Neuronal stem cell (in vitro differentiated cells): ENCODE results near the gene CASP9.
"Not testable (repeated sequence)": the region's sequence is repeated elsewhere in the genome, so short reads cannot be mapped to it uniquely, and the experiment has no call there.

Experiments
- DNase-seq: peaks from one replicate; pipeline ENCODE4 v3.0.0-alpha.2; 2013; ENCODE audit warnings: low spot score
- H2AFZ ChIP-seq: one replicate; pipeline ENCODE4 v1.6.1; 2013; ENCODE audit warnings: mild to moderate bottlenecking, low read length, inconsistent platforms
- H2AK5ac ChIP-seq: 2 replicates; pipeline ENCODE4 v1.6.1; 2013; ENCODE audit warnings: low read depth, mild to moderate bottlenecking, inconsistent platforms, low read length, moderate library complexity, mixed read lengths
- H2BK120ac ChIP-seq: 2 replicates; pipeline ENCODE4 v1.6.1; 2013; ENCODE audit warnings: low read depth, mild to moderate bottlenecking, inconsistent platforms, low read length, moderate library complexity, mixed read lengths
- H2BK12ac ChIP-seq: one replicate; pipeline ENCODE4 v1.6.1; 2013; ENCODE audit warnings: low read length, inconsistent platforms
- H2BK15ac ChIP-seq: 2 replicates; pipeline ENCODE4 v1.6.1; 2013; ENCODE audit warnings: mild to moderate bottlenecking, low read length, inconsistent platforms, mixed read lengths
- H2BK5ac ChIP-seq: one replicate; pipeline ENCODE4 v1.6.1; 2013; ENCODE audit warnings: inconsistent platforms, mild to moderate bottlenecking, low read length, moderate library complexity
- H3K14ac ChIP-seq: one replicate; pipeline ENCODE4 v1.6.1; 2013; ENCODE audit warnings: low read length, inconsistent platforms
- H3K18ac ChIP-seq: 2 replicates; pipeline ENCODE4 v1.6.1; 2013; ENCODE audit warnings: low read length, inconsistent platforms
- H3K23ac ChIP-seq: 2 replicates; pipeline ENCODE4 v1.6.1; 2013; ENCODE audit warnings: low read depth, mild to moderate bottlenecking, mixed read lengths, low read length, inconsistent platforms; ENCODE audit not compliant: poor library complexity
- H3K27ac ChIP-seq: replicated peaks from 3 replicates; pipeline ENCODE4 v1.5.1; 2013; ENCODE audit warnings: low read length, inconsistent platforms
- H3K27me3 ChIP-seq, 3 experiments: 2 replicates each; pipeline ENCODE4 v1.6.1; 2013; ENCODE audit warnings: low read length in 3 of 3, mild to moderate bottlenecking in 2 of 3, inconsistent platforms in 1 of 3, low read depth in 1 of 3, mixed read lengths in 1 of 3, moderate library complexity in 1 of 3; ENCODE audit not compliant: control insufficient read depth in 3 of 3, insufficient read depth in 3 of 3
- H3K36me3 ChIP-seq, 2 donors: replicated peaks in 1 of 2; 2 replicates each; pipeline ENCODE4 v1.6.1; 2013; ENCODE audit warnings: low read length in 2 of 2; ENCODE audit not compliant: control insufficient read depth in 2 of 2, insufficient read depth in 2 of 2
- H3K4ac ChIP-seq: 2 replicates; pipeline ENCODE4 v1.6.1; 2013; ENCODE audit warnings: inconsistent platforms, mild to moderate bottlenecking, low read length, moderate library complexity
- H3K4me1 ChIP-seq, 2 donors: 1 replicate in 1 of 2; 2 replicates in 1 of 2; pipeline ENCODE4 v1.6.1; 2013; ENCODE audit warnings: low read length in 2 of 2, low read depth in 1 of 2; ENCODE audit not compliant: control insufficient read depth in 2 of 2, insufficient read depth in 1 of 2
- H3K4me2 ChIP-seq: one replicate; pipeline ENCODE4 v1.6.1; 2013; ENCODE audit warnings: mild to moderate bottlenecking, low read length, inconsistent platforms; ENCODE audit not compliant: insufficient read depth, poor library complexity, severe bottlenecking
- H3K4me3 ChIP-seq, 2 donors: 2 replicates each; pipeline ENCODE4 v1.5.1; 2013; ENCODE audit warnings: low read length in 2 of 2, mild to moderate bottlenecking in 2 of 2, inconsistent platforms in 1 of 2, moderate library complexity in 1 of 2
- H3K79me1 ChIP-seq: one replicate; pipeline ENCODE4 v1.6.1; 2013; ENCODE audit warnings: low read depth, mild to moderate bottlenecking, inconsistent platforms, low read length, moderate library complexity
- H3K9ac ChIP-seq: one replicate; pipeline ENCODE4 v1.6.1; 2013; ENCODE audit warnings: mild to moderate bottlenecking, low read depth, low read length, inconsistent platforms; ENCODE audit not compliant: poor library complexity
- H3K9me3 ChIP-seq, 2 donors: replicated peaks in 1 of 2; 2 replicates each; pipeline versions ENCODE3 to v1.6.1; 2013; ENCODE audit warnings: low read length in 2 of 2, mild to moderate bottlenecking in 2 of 2, inconsistent platforms in 1 of 2, low read depth in 1 of 2, mixed read lengths in 1 of 2, moderate library complexity in 1 of 2; ENCODE audit not compliant: control insufficient read depth in 2 of 2, insufficient read depth in 1 of 2
- H4K8ac ChIP-seq: one replicate; pipeline ENCODE4 v1.6.1; 2013; ENCODE audit warnings: low read depth, mild to moderate bottlenecking, inconsistent platforms, low read length, moderate library complexity
- H4K91ac ChIP-seq: one replicate; pipeline ENCODE4 v1.6.1; 2013; ENCODE audit warnings: low read length, low read depth, mild to moderate bottlenecking, inconsistent platforms; ENCODE audit not compliant: poor library complexity
- WGBS, 2 donors: extraction: QIAGEN DNeasy Blood & Tissue Kit; methylation state at CpG; one replicate each; pipeline ENCODE4 v1.1.7; 2013; ENCODE audit warnings: missing lambda C conversion rate in 2 of 2, mixed read lengths in 1 of 2; ENCODE audit not compliant: insufficient read length in 2 of 2, insufficient replicate concordance in 1 of 2; ENCODE audit errors: extremely low coverage in 2 of 2; 5-methylcytosine and 5-hydroxymethylcytosine counted together

Gene CASP9

DNA sequence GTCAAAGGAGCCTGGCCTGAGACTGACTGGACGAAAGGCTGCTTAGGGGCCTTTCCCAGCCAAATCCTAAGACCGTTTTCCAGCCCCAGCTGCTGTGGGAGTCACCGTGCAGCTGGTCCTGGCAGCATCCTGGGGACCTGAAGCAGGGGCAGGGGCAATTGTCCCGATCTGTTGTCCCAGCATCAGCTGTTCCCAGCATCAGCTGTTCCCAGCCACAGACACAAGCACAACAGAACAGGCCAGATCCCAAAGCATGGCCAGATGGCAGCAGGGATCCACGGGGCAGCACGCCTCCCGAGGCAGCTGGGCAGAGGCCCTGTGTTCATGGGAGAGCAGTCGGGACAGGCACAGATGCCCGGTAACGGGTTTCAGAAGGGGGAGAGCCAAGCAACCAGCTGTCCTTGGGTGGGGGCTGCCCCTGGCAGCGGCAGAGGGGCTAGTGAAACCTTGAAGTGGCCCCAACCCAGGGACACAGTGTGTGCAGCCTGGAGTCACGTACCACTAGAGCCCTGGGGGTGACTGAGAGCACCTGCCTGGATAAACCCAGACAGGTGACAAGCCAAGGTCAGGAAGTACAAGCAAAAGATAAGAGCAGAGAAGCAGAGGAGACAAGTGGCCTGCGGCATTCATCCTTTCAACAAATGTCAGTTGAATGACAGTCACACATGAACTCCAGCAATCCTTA lies 34.8 kb downstream of the CASP9 start:
- Histone ChIP-seq H3K27ac (no peak overlapping the region), H2AFZ (no peak overlapping the region), H3K4ac (no peak overlapping the region), H3K4me3 (no peak overlapping the region), H3K9ac (no peak overlapping the region), H2AK5ac (no peak overlapping the region), H2BK120ac (no peak overlapping the region), H4K91ac (no peak overlapping the region), H3K4me1 (no peaks in the 10 kb centered on the region), H3K36me3 (peaks cover 7 to 16% of the 10 kb centered on the region in 2 donors), H3K14ac (no peak overlapping the region), H3K79me1 (peaks cover 5% of the 10 kb centered on the region), H3K18ac (no peak overlapping the region), H4K8ac (no peak overlapping the region), H3K23ac (no peak overlapping the region), H3K4me2 (no peak overlapping the region), H3K9me3 (no peaks in the 10 kb centered on the region), H2BK12ac (no peak overlapping the region), H3K27me3 (no peaks in the 10 kb centered on the region), H2BK15ac (no peak overlapping the region), H2BK5ac (no peak overlapping the region)
- DNase-seq, result no peak
- WGBS, 2 donors, result no CpG with 5 or more reads among the region's 13 CpGs

DNA sequence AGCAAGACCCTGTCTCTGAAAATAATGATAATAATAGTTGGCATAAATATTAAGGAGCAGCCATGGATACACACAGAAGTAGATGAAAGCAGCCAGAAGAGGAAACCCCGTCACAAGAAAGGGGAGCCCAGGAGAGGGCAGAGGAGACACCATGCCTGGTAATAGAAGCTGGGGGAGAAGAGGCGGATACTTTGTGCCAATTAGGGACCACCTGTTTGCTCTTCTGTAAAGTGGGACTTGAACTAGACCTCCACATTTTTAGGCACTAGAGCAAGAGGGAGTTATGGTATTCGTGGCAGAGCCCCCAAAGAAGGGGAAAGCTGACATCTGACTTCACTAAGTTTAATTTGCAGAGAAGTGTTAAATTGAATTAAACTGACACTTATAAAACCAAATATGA lies 35.6 kb downstream of the CASP9 start:
- no peak overlapping the region for H2AFZ ChIP-seq
- H3K79me1 ChIP-seq, result peaks cover 5% of the 10 kb centered on the region
- H2BK5ac ChIP-seq, result no peak overlapping the region
- no peak overlapping the region for H3K27ac ChIP-seq
- no peak overlapping the region for H2BK120ac ChIP-seq
- no peaks in the 10 kb centered on the region for H3K27me3 ChIP-seq
- no peak overlapping the region for H3K4ac ChIP-seq
- H3K4me3 ChIP-seq, result no peak overlapping the region
- peaks cover 7% of the 10 kb centered on the region in 2 donors for H3K36me3 ChIP-seq
- H3K23ac ChIP-seq, result no peak overlapping the region
- H3K4me1 ChIP-seq, result no peaks in the 10 kb centered on the region
- no peaks in the 10 kb centered on the region for H3K9me3 ChIP-seq
- H2AK5ac ChIP-seq, result no peak overlapping the region
- H2BK12ac ChIP-seq, result no peak overlapping the region
- WGBS, 2 donors, result no CpG with 5 or more reads among the region's 3 CpGs
- no peak overlapping the region for H2BK15ac ChIP-seq
- H3K9ac ChIP-seq, result no peak overlapping the region
- no peak overlapping the region for H4K91ac ChIP-seq
- no peak overlapping the region for H3K14ac ChIP-seq
- no peak for DNase-seq
- H4K8ac ChIP-seq, result no peak overlapping the region
- H3K18ac ChIP-seq, result no peak overlapping the region
- H3K4me2 ChIP-seq, result no peak overlapping the region

DNA sequence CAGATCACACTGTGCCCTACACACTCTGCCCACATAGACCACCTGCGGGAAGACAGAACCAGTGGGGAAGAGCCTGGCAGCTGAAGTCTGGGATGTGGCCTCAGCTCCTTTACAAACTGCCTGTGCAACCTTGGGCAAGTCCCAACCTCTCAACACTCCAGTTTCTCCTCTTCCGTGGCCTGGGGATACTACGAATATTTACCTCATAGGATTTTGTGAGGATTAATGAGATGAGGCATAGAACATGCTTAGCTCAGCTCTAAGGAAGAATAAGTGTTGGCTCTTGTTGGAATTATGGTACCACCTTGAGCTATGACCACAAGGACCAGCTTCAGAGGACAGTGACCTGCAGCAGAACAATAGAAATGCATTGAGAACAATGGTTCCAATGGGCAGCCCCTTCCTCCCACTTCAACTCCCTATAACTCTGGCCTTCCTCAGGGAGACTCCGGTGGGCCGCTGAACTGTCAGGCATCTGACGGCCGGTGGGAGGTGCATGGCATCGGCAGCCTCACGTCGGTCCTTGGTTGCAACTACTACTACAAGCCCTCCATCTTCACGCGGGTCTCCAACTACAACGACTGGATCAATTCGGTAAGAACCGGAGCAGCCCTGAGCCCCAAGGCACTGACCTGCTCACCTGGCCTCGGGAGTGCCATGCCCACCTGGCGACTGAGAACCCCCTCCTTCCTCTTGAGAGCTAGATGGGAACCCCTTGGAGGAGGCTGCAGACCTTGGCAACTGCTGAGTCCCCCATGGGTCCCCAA lies 37.0 kb downstream of the CASP9 start:
- WGBS, 2 donors, result no CpG with 5 or more reads among the region's 17 CpGs

DNA sequence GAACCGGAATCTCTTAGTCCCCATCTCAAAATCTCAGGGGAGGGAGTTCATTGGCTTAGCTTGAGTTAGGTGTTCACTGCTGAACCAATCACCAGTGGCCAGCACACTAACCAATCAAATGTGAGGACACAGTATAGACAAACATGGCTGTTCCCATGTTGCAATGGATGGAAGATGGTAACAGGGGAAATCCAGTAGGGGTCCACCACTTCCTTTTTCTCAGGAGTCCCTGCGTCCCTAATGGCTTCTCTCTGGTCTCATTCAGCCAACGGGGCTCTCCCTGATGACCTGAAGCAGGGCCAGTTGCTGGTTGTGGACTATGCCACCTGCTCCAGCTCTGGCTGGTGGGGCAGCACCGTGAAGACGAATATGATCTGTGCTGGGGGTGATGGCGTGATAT lies 38.4 kb downstream of the CASP9 start:
- Histone ChIP-seq H3K9me3 (no peaks in the 10 kb centered on the region), H3K79me1 (peaks cover 1% of the 10 kb centered on the region), H2BK5ac (no peak overlapping the region), H3K4me1 (no peaks in the 10 kb centered on the region), H3K18ac (no peak overlapping the region), H3K4me3 (no peak overlapping the region), H3K23ac (no peak overlapping the region), H2BK12ac (no peak overlapping the region), H4K8ac (no peak overlapping the region), H3K27me3 (no peaks in the 10 kb centered on the region), H2AFZ (no peak overlapping the region), H3K36me3 (no peaks in the 10 kb centered on the region), H2AK5ac (no peak overlapping the region), H2BK120ac (no peak overlapping the region), H3K9ac (no peak overlapping the region), H2BK15ac (no peak overlapping the region), H3K14ac (no peak overlapping the region), H3K4me2 (no peak overlapping the region), H3K27ac (no peak overlapping the region), H3K4ac (no peak overlapping the region), H4K91ac (no peak overlapping the region)
- DNase-seq, result no peak
- WGBS, 2 donors, result no CpG with 5 or more reads among the region's 6 CpGs

More for the DNA sequence above, 37.0 kb downstream of the CASP9 start:
- H3K14ac ChIP-seq, H2BK120ac ChIP-seq, DNase-seq, H3K9me3 ChIP-seq, H2BK5ac ChIP-seq, H3K27me3 ChIP-seq, H3K79me1 ChIP-seq, H3K18ac ChIP-seq, H3K27ac ChIP-seq, H3K9ac ChIP-seq, H2AK5ac ChIP-seq, H2BK15ac ChIP-seq, H4K8ac ChIP-seq, H2BK12ac ChIP-seq, H3K23ac ChIP-seq, H3K4ac ChIP-seq, H3K4me2 ChIP-seq, H4K91ac ChIP-seq, H3K36me3 ChIP-seq, H3K4me1 ChIP-seq, H2AFZ ChIP-seq: not testable (repeated sequence)
- peak overlapping the region in 1 of 2 donors; percentile 33 for H3K4me3 ChIP-seq
